Measurements from ENCODE around the gene IFI27. TPM values are rescaled to one million over a fixed set of nuclear protein-coding genes. Genes with fewer than 3 reads are reported as not detected.

The IFI27 gene
- total and polyA plus RNA-seq, 2 of the 4 experiments (the other 2 are of a cell fraction), result under 0.01 to 0.60 TPM

- in situ Hi-C loops (cut with MboI; ENCODE audit: low sequenced_read_pairs), result loop anchor here (5.0 to 10.0 kb wide), 2 partner anchors 98 to 191 kb away; no protein-coding TSS in a partner anchor
- Histone ChIP-seq H3K27me3 (ENCODE audit: control insufficient read depth, insufficient read depth, low read length) (peaks cover 17% of the 10 kb centered on the region), H4K8ac (ENCODE audit: low read depth in 2 of 2, low read length in 2 of 2) (no peak overlapping the region), H3K27ac (ENCODE audit: insufficient read depth, low read length) (no peak overlapping the region), H4K5ac (ENCODE audit: low read depth, low read length) (no peak overlapping the region), H3K18ac (ENCODE audit: low read depth, low read length) (no peak overlapping the region), H3K9me1 (ENCODE audit: insufficient read depth, low read length) (no peaks in the 10 kb centered on the region), H2AFZ (replicated peaks; ENCODE audit: low read length, poor library complexity) (no peak overlapping the region), H3K56ac (ENCODE audit: extremely low read depth, insufficient read depth, low read length) (no peak overlapping the region), H2AK9ac (replicated peaks; ENCODE audit: low read depth, low read length, poor library complexity) (no peak overlapping the region), H3K9me3 (ENCODE audit: control insufficient read depth, insufficient read depth, low read length) (peaks cover 2% of the 10 kb centered on the region; the same call in 1 of the 2 replicates), H2BK15ac (ENCODE audit: low read depth, low read length) (no peak overlapping the region), H2AK5ac (ENCODE audit: low read depth, low read length) (no peak overlapping the region), H3K9ac (ENCODE audit: low read depth, low read length) (no peak overlapping the region), H4K20me1 (ENCODE audit: insufficient read depth, low read length) (no peaks in the 10 kb centered on the region), H3K4me2 (ENCODE audit: low read depth, low read length) (no peak overlapping the region), H3K14ac (replicated peaks; ENCODE audit: low read depth, low read length) (no peak overlapping the region), H3K23ac (ENCODE audit: low read depth, low read length) (no peak overlapping the region), H3K4me1 (ENCODE audit: control insufficient read depth, insufficient read depth, low read length) (no peaks in the 10 kb centered on the region), H4K91ac (ENCODE audit: insufficient read depth, low read depth, low read length) (no peak overlapping the region), H3K36me3 (ENCODE audit: control insufficient read depth, insufficient read depth, low read length) (no peaks in the 10 kb centered on the region), H2BK120ac (ENCODE audit: low read depth, low read length) (no peak overlapping the region), H3K4me3 (ENCODE audit: insufficient read depth, low read depth, low read length) (no peak overlapping the region), H2BK20ac (ENCODE audit: low read depth, low read length) (no peak overlapping the region), H3K4ac (ENCODE audit: low read depth, low read length) (no peak overlapping the region), H2BK5ac (ENCODE audit: low read depth, low read length, poor library complexity, severe bottlenecking) (no peak overlapping the region), H3K79me1 (ENCODE audit: low read depth in 1 of 2, low read length in 2 of 2) (no peaks in the 10 kb centered on the region)
- WGBS, 2 experiments (ENCODE audit: extremely low coverage in 2 of 2, insufficient read length in 1 of 2), result 54% methylated on average over 2 of the region's 4 CpGs; no CpG with 5 or more reads in 1 of the 2 experiments
- dilution Hi-C loops (cut with HindIII; ENCODE audit: low sequenced_read_pairs, unreplicated experiment), result no loop called here
- no peak for DNase-seq
- no peak for ATAC-seq (ENCODE audit: low read depth)
- BruUV-seq (replicated peaks), result no TSS peak
- TF ChIP-seq MAFK (IDR thresholded peaks at IDR 0.05; ENCODE audit: low read depth, low read length) (no peak), MXI1 (IDR thresholded peaks at IDR 0.05; ENCODE audit: borderline replicate concordance, low read depth, low read length) (no peak), FOS (IDR thresholded peaks at IDR 0.05; ENCODE audit: low read depth, low read length) (no peak), USF2 (IDR thresholded peaks at IDR 0.05; ENCODE audit: low read depth, low read length) (no peak), RAD21 (IDR thresholded peaks at IDR 0.05; ENCODE audit: low read length) (no peak), SMC3 (IDR thresholded peaks at IDR 0.05; ENCODE audit: low read depth, low read length) (no peak), BHLHE40 (IDR thresholded peaks at IDR 0.05; ENCODE audit: low read depth, low read length) (no peak), POLR2A (IDR thresholded peaks at IDR 0.05; ENCODE audit: low read depth, low read length) (no peak), ELK1 (IDR thresholded peaks at IDR 0.05; ENCODE audit: borderline replicate concordance, low read depth, low read length) (no peak), NFE2L2 (IDR thresholded peaks at IDR 0.05; ENCODE audit: low read depth, low read length) (no peak), CHD1 (IDR thresholded peaks at IDR 0.05; ENCODE audit: low read depth, low read length) (no peak), CEBPB (IDR thresholded peaks at IDR 0.05; ENCODE audit: low read depth, low read length) (no peak), RFX5 (IDR thresholded peaks at IDR 0.05; ENCODE audit: low read depth, low read length) (no peak), CTCF (conservative IDR thresholded peaks at IDR 0.05; ENCODE audit: low read depth, low read length) (no peak), RCOR1 (IDR thresholded peaks at IDR 0.05; ENCODE audit: insufficient replicate concordance, low read length) (no peak), MAZ (IDR thresholded peaks at IDR 0.05; ENCODE audit: borderline replicate concordance, low read depth, low read length) (no peak)
- intact Hi-C loops (cut with micrococcal nuclease), result loop anchor here (5.0 kb wide), 1 partner anchor 478 kb away; no protein-coding TSS in a partner anchor
- POLR2A ChIA-PET (ENCODE audit: unreplicated experiment), result no interaction called here
- CTCF ChIA-PET, result no interaction called here
These were observed 24.9 kb downstream of the IFI27 start for GRCh38 chr14:94135476-94135875.

Data from IMR-90 (cell line).